ENCODE measurements around the gene ADGRG3.

ADGRG3 gene

GRCh38 chr16:57722210-57722499, 54.0 kb downstream of the ADGRG3 start:
- CTCF ChIA-PET: interaction anchor here (0.6 to 11.7 kb wide), 9 partner anchors 9 to 149 kb away, joined by 3 to 72 read pairs (median 3); partner anchors contain the start of gene DRC7
- WGBS (ENCODE audit: insufficient coverage): 100% methylated on average over 2 of the region's 2 CpGs
- POLR2A ChIA-PET: no interaction called here

GRCh38 chr16:57722651-57723050, 54.5 kb downstream of the ADGRG3 start:
- POLR2A ChIA-PET: interaction anchor here (1.0 kb wide), 1 partner anchor 13 kb away, joined by 3 read pairs; the partner anchor contains the start of gene KATNB1
- H3K4me1 ChIP-seq (ENCODE audit: control extremely low read depth in 1 of 4, control insufficient read depth in 4 of 4, insufficient read depth in 4 of 4, low read length in 3 of 4): peaks cover 0 to 45% (median 10%) of the 10 kb centered on the region in 4 experiments
- no peaks in the 10 kb centered on the region for H3K27me3 ChIP-seq (replicated peaks in 2 of 5; ENCODE audit: control insufficient read depth in 4 of 5, insufficient read depth in 5 of 5, low read length in 4 of 5)
- H3K9me3 ChIP-seq (ENCODE audit: control extremely low read depth in 1 of 5, control insufficient read depth in 4 of 5, insufficient read depth in 2 of 5, low read depth in 1 of 5, low read length in 4 of 5): no peaks in the 10 kb centered on the region
- H3K27ac ChIP-seq (ENCODE audit: insufficient read depth in 1 of 2, low read depth in 1 of 2, low read length in 2 of 2, poor library complexity in 1 of 2, severe bottlenecking in 2 of 2): no peak overlapping the region
- CTCF ChIA-PET: interaction anchor here (0.6 to 11.7 kb wide), 13 partner anchors 9 to 149 kb away, joined by 3 to 72 read pairs (median 3); partner anchors contain the start of gene DRC7
- DNase-seq: no peak
- WGBS (ENCODE audit: insufficient coverage): 100% methylated on average over 8 of the region's 11 CpGs
- H3K4me3 ChIP-seq (ENCODE audit: control insufficient read depth in 1 of 7, extremely low read depth in 1 of 7, insufficient read depth in 4 of 7, low read depth in 2 of 7, low read length in 6 of 7): no peak overlapping the region
- H3K36me3 ChIP-seq (ENCODE audit: control insufficient read depth in 4 of 4, insufficient read depth in 4 of 4, low read length in 3 of 4): no peaks in the 10 kb centered on the region

More at GRCh38 chr16:57722210-57722499, 54.0 kb downstream of the ADGRG3 start:
- Histone ChIP-seq H3K27me3 (replicated peaks in 2 of 5; ENCODE audit: control insufficient read depth in 4 of 5, insufficient read depth in 5 of 5, low read length in 4 of 5) (no peaks in the 10 kb centered on the region), H3K4me1 (ENCODE audit: control extremely low read depth in 1 of 4, control insufficient read depth in 4 of 4, insufficient read depth in 4 of 4, low read length in 3 of 4) (peaks cover 0 to 45% (median 10%) of the 10 kb centered on the region in 4 experiments), H3K36me3 (ENCODE audit: control insufficient read depth in 4 of 4, insufficient read depth in 4 of 4, low read length in 3 of 4) (no peaks in the 10 kb centered on the region), H3K27ac (ENCODE audit: insufficient read depth in 1 of 2, low read depth in 1 of 2, low read length in 2 of 2, poor library complexity in 1 of 2, severe bottlenecking in 2 of 2) (no peak overlapping the region), H3K9me3 (ENCODE audit: control extremely low read depth in 1 of 5, control insufficient read depth in 4 of 5, insufficient read depth in 2 of 5, low read depth in 1 of 5, low read length in 4 of 5) (no peaks in the 10 kb centered on the region), H3K4me3 (ENCODE audit: control insufficient read depth in 1 of 7, extremely low read depth in 1 of 7, insufficient read depth in 4 of 7, low read depth in 2 of 7, low read length in 6 of 7) (no peak overlapping the region)
- no peak for DNase-seq

GRCh38 chr16:57723170-57723569, 55.1 kb downstream of the ADGRG3 start:
- no peaks in the 10 kb centered on the region for H3K36me3 ChIP-seq (ENCODE audit: control insufficient read depth in 4 of 4, insufficient read depth in 4 of 4, low read length in 3 of 4)
- DNase-seq: no peak
- no peaks in the 10 kb centered on the region for H3K27me3 ChIP-seq (replicated peaks in 2 of 5; ENCODE audit: control insufficient read depth in 4 of 5, insufficient read depth in 5 of 5, low read length in 4 of 5)
- no peak overlapping the region for H3K27ac ChIP-seq (ENCODE audit: insufficient read depth in 1 of 2, low read depth in 1 of 2, low read length in 2 of 2, poor library complexity in 1 of 2, severe bottlenecking in 2 of 2)
- ChIA-PET POLR2A (interaction anchor here (1.0 kb wide), 1 partner anchor 12 kb away, joined by 3 read pairs; the partner anchor contains the start of gene KATNB1), CTCF (interaction anchor here (0.6 to 11.7 kb wide), 13 partner anchors 14 to 150 kb away, joined by 3 to 72 read pairs (median 3); partner anchors contain the start of gene DRC7)
- no peak overlapping the region for H3K4me3 ChIP-seq (ENCODE audit: control insufficient read depth in 1 of 7, extremely low read depth in 1 of 7, insufficient read depth in 4 of 7, low read depth in 2 of 7, low read length in 6 of 7)
- no peaks in the 10 kb centered on the region for H3K9me3 ChIP-seq (ENCODE audit: control extremely low read depth in 1 of 5, control insufficient read depth in 4 of 5, insufficient read depth in 2 of 5, low read depth in 1 of 5, low read length in 4 of 5)
- H3K4me1 ChIP-seq (ENCODE audit: control extremely low read depth in 1 of 4, control insufficient read depth in 4 of 4, insufficient read depth in 4 of 4, low read length in 3 of 4): peaks cover 0 to 45% (median 10%) of the 10 kb centered on the region in 4 experiments
- 91% methylated on average over 7 of the region's 7 CpGs for WGBS (ENCODE audit: insufficient coverage)

- POLR2A ChIA-PET: interaction anchor here (0.6 to 2.0 kb wide), 2 partner anchors 35 to 73 kb away, joined by 3 to 5 read pairs; no protein-coding TSS in a partner anchor
- CTCF ChIA-PET: interaction anchor here (0.5 to 11.7 kb wide), 10 partner anchors 10 to 1098 kb away, joined by 3 to 72 read pairs (median 4); no protein-coding TSS in a partner anchor
- peak in 2 of 3 donors; percentile 58 to 66 for DNase-seq
- Histone ChIP-seq H3K36me3 (ENCODE audit: control insufficient read depth in 4 of 4, insufficient read depth in 4 of 4, low read length in 3 of 4) (no peaks in the 10 kb centered on the region), H3K9me3 (ENCODE audit: control extremely low read depth in 1 of 5, control insufficient read depth in 4 of 5, insufficient read depth in 2 of 5, low read depth in 1 of 5, low read length in 4 of 5) (no peaks in the 10 kb centered on the region), H3K4me3 (ENCODE audit: control insufficient read depth in 1 of 7, extremely low read depth in 1 of 7, insufficient read depth in 4 of 7, low read depth in 2 of 7, low read length in 6 of 7) (no peak overlapping the region), H3K27ac (ENCODE audit: insufficient read depth in 1 of 2, low read depth in 1 of 2, low read length in 2 of 2, poor library complexity in 1 of 2, severe bottlenecking in 2 of 2) (no peak overlapping the region), H3K4me1 (ENCODE audit: control extremely low read depth in 1 of 4, control insufficient read depth in 4 of 4, insufficient read depth in 4 of 4, low read length in 3 of 4) (peaks cover 0 to 45% (median 10%) of the 10 kb centered on the region in 4 experiments), H3K27me3 (replicated peaks in 2 of 5; ENCODE audit: control insufficient read depth in 4 of 5, insufficient read depth in 5 of 5, low read length in 4 of 5) (no peaks in the 10 kb centered on the region)
- WGBS (ENCODE audit: insufficient coverage): 78% methylated on average over 11 of the region's 15 CpGs
These were observed 56.4 kb downstream of the ADGRG3 start for GRCh38 chr16:57724531-57724930.

- peaks cover 0 to 45% (median 10%) of the 10 kb centered on the region in 4 experiments for H3K4me1 ChIP-seq (ENCODE audit: control extremely low read depth in 1 of 4, control insufficient read depth in 4 of 4, insufficient read depth in 4 of 4, low read length in 3 of 4)
- H3K4me3 ChIP-seq (ENCODE audit: control insufficient read depth in 1 of 7, extremely low read depth in 1 of 7, insufficient read depth in 4 of 7, low read depth in 2 of 7, low read length in 6 of 7): no peak overlapping the region
- 100% methylated on average over 3 of the region's 5 CpGs for WGBS (ENCODE audit: insufficient coverage)
- ChIA-PET POLR2A (interaction anchor here (0.6 to 2.0 kb wide), 2 partner anchors 35 to 74 kb away, joined by 3 to 5 read pairs; no protein-coding TSS in a partner anchor), CTCF (interaction anchor here (0.5 to 11.7 kb wide), 9 partner anchors 11 to 1098 kb away, joined by 3 to 72 read pairs (median 4); no protein-coding TSS in a partner anchor)
- H3K27ac ChIP-seq (ENCODE audit: insufficient read depth in 1 of 2, low read depth in 1 of 2, low read length in 2 of 2, poor library complexity in 1 of 2, severe bottlenecking in 2 of 2): no peak overlapping the region
- no peaks in the 10 kb centered on the region for H3K27me3 ChIP-seq (replicated peaks in 2 of 5; ENCODE audit: control insufficient read depth in 4 of 5, insufficient read depth in 5 of 5, low read length in 4 of 5)
- H3K36me3 ChIP-seq (ENCODE audit: control insufficient read depth in 4 of 4, insufficient read depth in 4 of 4, low read length in 3 of 4): no peaks in the 10 kb centered on the region
- peak in 2 of 3 donors; percentile 49 to 55 for DNase-seq
- no peaks in the 10 kb centered on the region for H3K9me3 ChIP-seq (ENCODE audit: control extremely low read depth in 1 of 5, control insufficient read depth in 4 of 5, insufficient read depth in 2 of 5, low read depth in 1 of 5, low read length in 4 of 5)
These were observed 57.0 kb downstream of the ADGRG3 start for GRCh38 chr16:57725151-57725550.

GRCh38 chr16:57725554-57725953, 57.4 kb downstream of the ADGRG3 start:
- Histone ChIP-seq H3K27ac (ENCODE audit: insufficient read depth in 1 of 2, low read depth in 1 of 2, low read length in 2 of 2, poor library complexity in 1 of 2, severe bottlenecking in 2 of 2) (no peak overlapping the region), H3K27me3 (replicated peaks in 2 of 5; ENCODE audit: control insufficient read depth in 4 of 5, insufficient read depth in 5 of 5, low read length in 4 of 5) (no peaks in the 10 kb centered on the region), H3K4me1 (ENCODE audit: control extremely low read depth in 1 of 4, control insufficient read depth in 4 of 4, insufficient read depth in 4 of 4, low read length in 3 of 4) (peaks cover 0 to 41% (median 8%) of the 10 kb centered on the region in 4 experiments), H3K36me3 (ENCODE audit: control insufficient read depth in 4 of 4, insufficient read depth in 4 of 4, low read length in 3 of 4) (no peaks in the 10 kb centered on the region), H3K9me3 (ENCODE audit: control extremely low read depth in 1 of 5, control insufficient read depth in 4 of 5, insufficient read depth in 2 of 5, low read depth in 1 of 5, low read length in 4 of 5) (no peaks in the 10 kb centered on the region), H3K4me3 (ENCODE audit: control insufficient read depth in 1 of 7, extremely low read depth in 1 of 7, insufficient read depth in 4 of 7, low read depth in 2 of 7, low read length in 6 of 7) (no peak overlapping the region)
- 100% methylated on average over 3 of the region's 5 CpGs for WGBS (ENCODE audit: insufficient coverage)
- POLR2A ChIA-PET: interaction anchor here (2.0 kb wide), 1 partner anchor 36 kb away, joined by 5 read pairs; no protein-coding TSS in a partner anchor
- no peak for DNase-seq
- CTCF ChIA-PET: interaction anchor here (0.9 to 11.7 kb wide), 7 partner anchors 11 to 134 kb away, joined by 3 to 72 read pairs (median 5); no protein-coding TSS in a partner anchor

- no peaks in the 10 kb centered on the region for H3K36me3 ChIP-seq (ENCODE audit: control insufficient read depth in 4 of 4, insufficient read depth in 4 of 4, low read length in 3 of 4)
- no peak for DNase-seq
- ChIA-PET POLR2A (interaction anchor here (2.0 kb wide), 1 partner anchor 36 kb away, joined by 5 read pairs; no protein-coding TSS in a partner anchor), CTCF (interaction anchor here (0.9 to 11.7 kb wide), 5 partner anchors 11 to 134 kb away, joined by 3 to 72 read pairs (median 14); no protein-coding TSS in a partner anchor)
- WGBS (ENCODE audit: insufficient coverage): 98% methylated on average over 29 of the region's 30 CpGs
- H3K27ac ChIP-seq (ENCODE audit: insufficient read depth in 1 of 2, low read depth in 1 of 2, low read length in 2 of 2, poor library complexity in 1 of 2, severe bottlenecking in 2 of 2): no peak overlapping the region
- no peaks in the 10 kb centered on the region for H3K27me3 ChIP-seq (replicated peaks in 2 of 5; ENCODE audit: control insufficient read depth in 4 of 5, insufficient read depth in 5 of 5, low read length in 4 of 5)
- H3K4me3 ChIP-seq (ENCODE audit: control insufficient read depth in 1 of 7, extremely low read depth in 1 of 7, insufficient read depth in 4 of 7, low read depth in 2 of 7, low read length in 6 of 7): no peak overlapping the region
- H3K4me1 ChIP-seq (ENCODE audit: control extremely low read depth in 1 of 4, control insufficient read depth in 4 of 4, insufficient read depth in 4 of 4, low read length in 3 of 4): peaks cover 0 to 40% (median 8%) of the 10 kb centered on the region in 4 experiments
- H3K9me3 ChIP-seq (ENCODE audit: control extremely low read depth in 1 of 5, control insufficient read depth in 4 of 5, insufficient read depth in 2 of 5, low read depth in 1 of 5, low read length in 4 of 5): no peaks in the 10 kb centered on the region
These were observed 57.9 kb downstream of the ADGRG3 start for GRCh38 chr16:57725976-57726375.
